ENCODE results near the gene RPL5. TPM values are rescaled to one million over a fixed set of nuclear protein-coding genes. Genes with fewer than 3 reads are reported as not detected.

RPL5 gene
- total RNA-seq, 1 experiment from 2014 or later: 835 TPM

- Mint-ChIP-seq H3K27ac (ENCODE audit: unreplicated experiment) (no peak overlapping the region), H3K4me1 (ENCODE audit: low read depth, unreplicated experiment) (no peaks in the 10 kb centered on the region), H3K36me3 (ENCODE audit: insufficient read depth, unreplicated experiment) (no peaks in the 10 kb centered on the region), H3K4me3 (ENCODE audit: low read depth, unreplicated experiment) (no peak overlapping the region), H3K9me3 (ENCODE audit: low read depth, unreplicated experiment) (no peaks in the 10 kb centered on the region), H3K27me3 (ENCODE audit: unreplicated experiment) (no peaks in the 10 kb centered on the region)
- CTCF ChIA-PET: interaction anchor here (1.7 kb wide), 1 partner anchor 101 kb away, joined by 7 read pairs; no protein-coding TSS in a partner anchor
- intact Hi-C loops (cut with micrococcal nuclease; ENCODE audit: unreplicated experiment): loop anchor here (1.0 kb wide), 3 partner anchors 101 to 203 kb away; no protein-coding TSS in a partner anchor
- no TSS peak for BruUV-seq (replicated peaks)
- DNase-seq: no peak
- no peak for TF ChIP-seq CTCF (IDR thresholded peaks at IDR 0.05; ENCODE audit: unreplicated experiment)
Measured at GRCh38 chr1:92859400-92860039, 27.7 kb downstream of the RPL5 start.

- CTCF ChIA-PET: interaction anchor here (1.3 kb wide), 1 partner anchor 98 kb away, joined by 7 read pairs; no protein-coding TSS in a partner anchor
- Mint-ChIP-seq H3K27ac (ENCODE audit: unreplicated experiment) (no peak overlapping the region), H3K9me3 (ENCODE audit: low read depth, unreplicated experiment) (no peaks in the 10 kb centered on the region), H3K4me1 (ENCODE audit: low read depth, unreplicated experiment) (no peaks in the 10 kb centered on the region), H3K27me3 (ENCODE audit: unreplicated experiment) (no peaks in the 10 kb centered on the region), H3K4me3 (ENCODE audit: low read depth, unreplicated experiment) (no peak overlapping the region), H3K36me3 (ENCODE audit: insufficient read depth, unreplicated experiment) (no peaks in the 10 kb centered on the region)
- no peak for DNase-seq
- no peak for TF ChIP-seq CTCF (IDR thresholded peaks at IDR 0.05; ENCODE audit: unreplicated experiment)
- BruUV-seq (replicated peaks): no TSS peak
- intact Hi-C loops (cut with micrococcal nuclease; ENCODE audit: unreplicated experiment): no loop called here
Measured at GRCh38 chr1:92862605-92863004, 30.8 kb downstream of the RPL5 start.

- CTCF ChIA-PET: interaction anchor here (0.7 to 1.3 kb wide), 2 partner anchors 96 to 126 kb away, joined by 3 to 7 read pairs; no protein-coding TSS in a partner anchor
- H3K4me3 Mint-ChIP-seq (ENCODE audit: low read depth, unreplicated experiment): no peak overlapping the region
- H3K36me3 Mint-ChIP-seq (ENCODE audit: insufficient read depth, unreplicated experiment): no peaks in the 10 kb centered on the region
- H3K27me3 Mint-ChIP-seq (ENCODE audit: unreplicated experiment): no peaks in the 10 kb centered on the region
- H3K27ac Mint-ChIP-seq (ENCODE audit: unreplicated experiment): no peak overlapping the region
- no peak for TF ChIP-seq CTCF (IDR thresholded peaks at IDR 0.05; ENCODE audit: unreplicated experiment)
- H3K9me3 Mint-ChIP-seq (ENCODE audit: low read depth, unreplicated experiment): no peaks in the 10 kb centered on the region
- BruUV-seq (replicated peaks): no TSS peak
- intact Hi-C loops (cut with micrococcal nuclease; ENCODE audit: unreplicated experiment): no loop called here
- no peak for DNase-seq
- H3K4me1 Mint-ChIP-seq (ENCODE audit: low read depth, unreplicated experiment): no peaks in the 10 kb centered on the region
Measured at GRCh38 chr1:92864131-92864530, 32.3 kb downstream of the RPL5 start.

- Mint-ChIP-seq H3K4me3 (ENCODE audit: low read depth, unreplicated experiment) (no peak overlapping the region), H3K27ac (ENCODE audit: unreplicated experiment) (no peak overlapping the region), H3K36me3 (ENCODE audit: insufficient read depth, unreplicated experiment) (no peaks in the 10 kb centered on the region), H3K9me3 (ENCODE audit: low read depth, unreplicated experiment) (peaks cover 3% of the 10 kb centered on the region), H3K27me3 (ENCODE audit: unreplicated experiment) (no peaks in the 10 kb centered on the region), H3K4me1 (ENCODE audit: low read depth, unreplicated experiment) (no peaks in the 10 kb centered on the region)
- no peak for TF ChIP-seq CTCF (IDR thresholded peaks at IDR 0.05; ENCODE audit: unreplicated experiment)
- intact Hi-C loops (cut with micrococcal nuclease; ENCODE audit: unreplicated experiment): no loop called here
- no TSS peak for BruUV-seq (replicated peaks)
- DNase-seq: no peak
- CTCF ChIA-PET: no interaction called here
Measured at GRCh38 chr1:92870591-92870990, 38.8 kb downstream of the RPL5 start.
